WTC11 (cell line): ENCODE data around the gene EPC1. TPM values are rescaled to one million over a fixed set of nuclear protein-coding genes. Genes with fewer than 3 reads are reported as not detected.
A peak's percentile ranks its signal among the peaks of the same experiment; 100 is the strongest.

Source experiments
- ATAC-seq: fragments of 200-7000 bp; cut with Tn5 transposase; 2 replicates; pipeline ENCODE4 v1.10.0; 2021; ENCODE audit warnings: mild to moderate bottlenecking, moderate library complexity
- CTCF ChIA-PET: fragments of 300-600 bp; sonication (Branson Sonifier 250); formaldehyde crosslinking; loops from one replicate; lab custom pipeline; 2021; ENCODE audit warnings: antibody characterized with exemption; lab: Charles Lee
- POLR2A ChIA-PET: fragments of 350-600 bp; sonication (Branson Sonifier 250); formaldehyde crosslinking; loops from one replicate; lab custom pipeline; 2021; ENCODE audit warnings: antibody characterized with exemption; lab: Charles Lee
- DNase-seq: peaks from one replicate; pipeline ENCODE4 v3.0.0; 2021; ENCODE audit warnings: low spot score
- H3K27ac Mint-ChIP-seq: 2 replicates; pipeline ENCODE4 v1.8.0; 2021; ENCODE audit warnings: mixed read lengths
- H3K27me3 Mint-ChIP-seq: 2 replicates; pipeline ENCODE4 v1.8.0; 2021; ENCODE audit warnings: low read depth, mild to moderate bottlenecking, moderate library complexity, mixed read lengths
- H3K36me3 Mint-ChIP-seq: 2 replicates; pipeline ENCODE4 v1.8.0; 2021; ENCODE audit warnings: mixed read lengths
- H3K4me1 Mint-ChIP-seq: 2 replicates; pipeline ENCODE4 v1.8.0; 2022; ENCODE audit warnings: mixed read lengths
- H3K4me3 Mint-ChIP-seq: 2 replicates; pipeline ENCODE4 v1.8.0; 2021; ENCODE audit warnings: mild to moderate bottlenecking, moderate library complexity, mixed read lengths
- H3K9me3 Mint-ChIP-seq: 2 replicates; pipeline ENCODE4 v1.8.0; 2021; ENCODE audit warnings: mixed read lengths
- CBFB ChIP-seq: sonication (generic); formaldehyde crosslinking; IDR thresholded peaks from 2 replicates; pipeline ENCODE4 v1.8.1; 2022; ENCODE audit warnings: mild to moderate bottlenecking, low read depth, missing genetic modification reagents
- CREB1 ChIP-seq: sonication (generic); formaldehyde crosslinking; IDR thresholded peaks from 2 replicates; pipeline ENCODE4 v1.8.0; 2023; ENCODE audit warnings: mild to moderate bottlenecking, missing genetic modification reagents
- E2F1 ChIP-seq: sonication (generic); formaldehyde crosslinking; IDR thresholded peaks from 2 replicates; pipeline ENCODE4 v1.8.0; 2022; ENCODE audit warnings: mild to moderate bottlenecking, missing genetic modification reagents
- E2F5 ChIP-seq: sonication (generic); formaldehyde crosslinking; IDR thresholded peaks from 2 replicates; pipeline ENCODE4 v1.8.1; 2022; ENCODE audit warnings: mild to moderate bottlenecking, moderate library complexity, missing genetic modification reagents
- FOXP4 ChIP-seq: sonication (generic); formaldehyde crosslinking; IDR thresholded peaks from 2 replicates; pipeline ENCODE4 v1.8.0; 2022; ENCODE audit warnings: mild to moderate bottlenecking, missing genetic modification reagents
- GABPB1 ChIP-seq: sonication (generic); formaldehyde crosslinking; IDR thresholded peaks from 2 replicates; pipeline ENCODE4 v1.8.1; 2023; ENCODE audit warnings: mild to moderate bottlenecking, missing genetic modification reagents
- RELA ChIP-seq: sonication (generic); formaldehyde crosslinking; IDR thresholded peaks from 2 replicates; pipeline ENCODE4 v1.8.1; 2022; ENCODE audit warnings: missing genetic modification reagents, mild to moderate bottlenecking, borderline replicate concordance
- USF1 ChIP-seq: sonication (generic); formaldehyde crosslinking; IDR thresholded peaks from 2 replicates; pipeline ENCODE4 v1.8.0; 2022; ENCODE audit warnings: mild to moderate bottlenecking, missing genetic modification reagents
- total RNA-seq: library from RNA; stranded (reverse); gene quantifications from 3 replicates; pipeline ENCODE4 v1.2.3, GENCODE V29; 2021
- TF ChIP-seq, protein P1 (sequence below): sonication (generic); formaldehyde crosslinking; IDR thresholded peaks from 2 replicates; pipeline ENCODE4 v1.8.1; 2022; ENCODE audit warnings: missing genetic modification reagents, borderline replicate concordance
- TF ChIP-seq, protein P2 (sequence below): sonication (generic); formaldehyde crosslinking; IDR thresholded peaks from 2 replicates; pipeline ENCODE4 v1.8.1; 2023; ENCODE audit warnings: mild to moderate bottlenecking, missing genetic modification reagents, borderline replicate concordance
- TF ChIP-seq, protein P3 (sequence below): fragments of 250-450 bp; sonication (Bioruptor Pico); IDR thresholded peaks from 2 replicates; pipeline ENCODE4 v1.8.0; 2021; ENCODE audit warnings: mild to moderate bottlenecking

The EPC1 gene
- total RNA-seq, 1 experiment from 2014 or later: 22.5 TPM

DNA sequence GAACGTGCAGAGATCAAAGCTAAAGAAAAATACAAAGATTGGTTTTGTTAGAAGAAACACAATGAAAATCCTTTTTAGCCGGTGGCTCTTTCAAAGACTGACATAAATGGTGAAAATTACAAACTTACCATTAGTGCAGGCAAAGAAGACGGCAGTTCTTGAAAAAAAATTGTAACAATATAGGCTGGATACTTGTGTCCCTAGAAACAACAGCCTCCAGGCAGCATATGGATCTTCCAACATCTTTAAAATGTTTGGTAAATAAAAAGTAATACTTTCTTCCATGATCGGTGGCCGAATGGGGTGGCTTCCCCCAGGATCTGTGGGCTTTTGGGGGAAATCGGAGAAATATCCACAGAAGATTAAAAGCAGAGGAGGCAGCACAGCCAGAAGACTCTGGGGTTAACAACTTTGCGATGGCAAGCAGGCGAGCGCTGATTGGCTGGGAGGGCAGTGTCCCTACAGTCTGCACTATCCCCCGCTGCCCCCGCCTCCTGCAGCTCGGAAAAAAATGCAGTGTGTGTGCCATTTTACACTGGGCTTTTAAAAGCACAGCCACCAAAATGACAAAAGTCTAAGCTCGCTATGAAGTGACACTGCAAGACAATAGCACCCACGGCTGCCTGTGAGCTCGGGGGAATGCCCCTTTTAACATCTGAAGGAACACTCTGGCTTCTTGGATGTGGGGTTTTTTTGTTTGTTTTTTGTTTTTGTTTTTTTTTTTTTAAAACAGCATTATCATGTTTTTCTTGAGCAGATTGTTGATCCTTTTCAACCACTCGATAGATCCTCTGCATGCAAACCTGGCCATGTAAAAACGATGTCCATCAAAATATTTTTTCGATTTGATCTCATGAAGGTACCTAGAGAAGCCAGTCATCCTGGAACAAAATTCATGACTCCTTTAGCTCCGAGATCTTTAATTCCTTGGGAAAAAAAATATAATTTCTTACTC lies 31.7 kb upstream of the EPC1 start:
- Mint-ChIP-seq H3K27ac (no peak overlapping the region), H3K36me3 (no peaks in the 10 kb centered on the region)
- CTCF ChIA-PET: interaction anchor here (1.4 kb wide), 1 partner anchor 11 kb away, joined by 4 read pairs; no protein-coding TSS in a partner anchor
- DNase-seq: peak; percentile 81
- TF ChIP-seq, protein P1, sequence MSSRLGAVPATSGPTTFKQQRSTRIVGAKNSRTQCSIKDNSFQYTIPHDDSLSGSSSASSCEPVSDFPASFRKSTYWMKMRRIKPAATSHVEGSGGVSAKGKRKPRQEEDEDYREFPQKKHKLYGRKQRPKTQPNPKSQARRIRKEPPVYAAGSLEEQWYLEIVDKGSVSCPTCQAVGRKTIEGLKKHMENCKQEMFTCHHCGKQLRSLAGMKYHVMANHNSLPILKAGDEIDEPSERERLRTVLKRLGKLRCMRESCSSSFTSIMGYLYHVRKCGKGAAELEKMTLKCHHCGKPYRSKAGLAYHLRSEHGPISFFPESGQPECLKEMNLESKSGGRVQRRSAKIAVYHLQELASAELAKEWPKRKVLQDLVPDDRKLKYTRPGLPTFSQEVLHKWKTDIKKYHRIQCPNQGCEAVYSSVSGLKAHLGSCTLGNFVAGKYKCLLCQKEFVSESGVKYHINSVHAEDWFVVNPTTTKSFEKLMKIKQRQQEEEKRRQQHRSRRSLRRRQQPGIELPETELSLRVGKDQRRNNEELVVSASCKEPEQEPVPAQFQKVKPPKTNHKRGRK (CRISPR knock-in tag): no peak
- peak; percentile 23; the same call in 1 of the 2 replicates for TF ChIP-seq GABPB1 (CRISPR knock-in tag)
- TF ChIP-seq, all 79 proteins: peak for 1
- Mint-ChIP-seq H3K4me1 (peaks cover 3% of the 10 kb centered on the region), H3K9me3 (peaks cover 2% of the 10 kb centered on the region; the same call in 1 of the 2 replicates), H3K27me3 (no peaks in the 10 kb centered on the region), H3K4me3 (no peak overlapping the region)
- ATAC-seq: peak; percentile 96
- POLR2A ChIA-PET: interaction anchor here (0.5 to 1.1 kb wide), 5 partner anchors 27 to 1040 kb away, joined by 3 to 4 read pairs (median 3); no protein-coding TSS in a partner anchor

GRCh38 chr10:32377458-32378259 lies 30.7 kb upstream of the EPC1 start:
- DNase-seq (no peak), ATAC-seq (no peak)
- CTCF ChIA-PET: no interaction called here
- no peaks in the 10 kb centered on the region for H3K36me3 Mint-ChIP-seq
- no peaks in the 10 kb centered on the region for H3K27me3 Mint-ChIP-seq
- POLR2A ChIA-PET: no interaction called here
- H3K9me3 Mint-ChIP-seq: peaks cover 5% of the 10 kb centered on the region; the same call in 1 of the 2 replicates
- TF ChIP-seq GABPB1 (CRISPR knock-in tag) (no peak), CREB1 (no peak), RELA (no peak), E2F1 (CRISPR knock-in tag) (no peak), CBFB (no peak), E2F5 (no peak), FOXP4 (CRISPR knock-in tag) (no peak), USF1 (no peak)
- TF ChIP-seq, protein P2, sequence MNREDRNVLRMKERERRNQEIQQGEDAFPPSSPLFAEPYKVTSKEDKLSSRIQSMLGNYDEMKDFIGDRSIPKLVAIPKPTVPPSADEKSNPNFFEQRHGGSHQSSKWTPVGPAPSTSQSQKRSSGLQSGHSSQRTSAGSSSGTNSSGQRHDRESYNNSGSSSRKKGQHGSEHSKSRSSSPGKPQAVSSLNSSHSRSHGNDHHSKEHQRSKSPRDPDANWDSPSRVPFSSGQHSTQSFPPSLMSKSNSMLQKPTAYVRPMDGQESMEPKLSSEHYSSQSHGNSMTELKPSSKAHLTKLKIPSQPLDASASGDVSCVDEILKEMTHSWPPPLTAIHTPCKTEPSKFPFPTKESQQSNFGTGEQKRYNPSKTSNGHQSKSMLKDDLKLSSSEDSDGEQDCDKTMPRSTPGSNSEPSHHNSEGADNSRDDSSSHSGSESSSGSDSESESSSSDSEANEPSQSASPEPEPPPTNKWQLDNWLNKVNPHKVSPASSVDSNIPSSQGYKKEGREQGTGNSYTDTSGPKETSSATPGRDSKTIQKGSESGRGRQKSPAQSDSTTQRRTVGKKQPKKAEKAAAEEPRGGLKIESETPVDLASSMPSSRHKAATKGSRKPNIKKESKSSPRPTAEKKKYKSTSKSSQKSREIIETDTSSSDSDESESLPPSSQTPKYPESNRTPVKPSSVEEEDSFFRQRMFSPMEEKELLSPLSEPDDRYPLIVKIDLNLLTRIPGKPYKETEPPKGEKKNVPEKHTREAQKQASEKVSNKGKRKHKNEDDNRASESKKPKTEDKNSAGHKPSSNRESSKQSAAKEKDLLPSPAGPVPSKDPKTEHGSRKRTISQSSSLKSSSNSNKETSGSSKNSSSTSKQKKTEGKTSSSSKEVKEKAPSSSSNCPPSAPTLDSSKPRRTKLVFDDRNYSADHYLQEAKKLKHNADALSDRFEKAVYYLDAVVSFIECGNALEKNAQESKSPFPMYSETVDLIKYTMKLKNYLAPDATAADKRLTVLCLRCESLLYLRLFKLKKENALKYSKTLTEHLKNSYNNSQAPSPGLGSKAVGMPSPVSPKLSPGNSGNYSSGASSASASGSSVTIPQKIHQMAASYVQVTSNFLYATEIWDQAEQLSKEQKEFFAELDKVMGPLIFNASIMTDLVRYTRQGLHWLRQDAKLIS: no peak
- TF ChIP-seq, protein P3, sequence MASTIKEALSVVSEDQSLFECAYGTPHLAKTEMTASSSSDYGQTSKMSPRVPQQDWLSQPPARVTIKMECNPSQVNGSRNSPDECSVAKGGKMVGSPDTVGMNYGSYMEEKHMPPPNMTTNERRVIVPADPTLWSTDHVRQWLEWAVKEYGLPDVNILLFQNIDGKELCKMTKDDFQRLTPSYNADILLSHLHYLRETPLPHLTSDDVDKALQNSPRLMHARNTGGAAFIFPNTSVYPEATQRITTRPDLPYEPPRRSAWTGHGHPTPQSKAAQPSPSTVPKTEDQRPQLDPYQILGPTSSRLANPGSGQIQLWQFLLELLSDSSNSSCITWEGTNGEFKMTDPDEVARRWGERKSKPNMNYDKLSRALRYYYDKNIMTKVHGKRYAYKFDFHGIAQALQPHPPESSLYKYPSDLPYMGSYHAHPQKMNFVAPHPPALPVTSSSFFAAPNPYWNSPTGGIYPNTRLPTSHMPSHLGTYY (CRISPR knock-in tag): no peak
- peaks cover 3% of the 10 kb centered on the region for H3K4me1 Mint-ChIP-seq
- no peak overlapping the region for H3K27ac Mint-ChIP-seq
- no peak overlapping the region for H3K4me3 Mint-ChIP-seq
